NCI-H2171 (cell line): ENCODE measurements around the gene PRM3.

Experiments
- DNase-seq: peaks from one replicate; lab custom pipeline; 2025; lab: John Stamatoyannopoulos, UW

PRM3 gene

DNA sequence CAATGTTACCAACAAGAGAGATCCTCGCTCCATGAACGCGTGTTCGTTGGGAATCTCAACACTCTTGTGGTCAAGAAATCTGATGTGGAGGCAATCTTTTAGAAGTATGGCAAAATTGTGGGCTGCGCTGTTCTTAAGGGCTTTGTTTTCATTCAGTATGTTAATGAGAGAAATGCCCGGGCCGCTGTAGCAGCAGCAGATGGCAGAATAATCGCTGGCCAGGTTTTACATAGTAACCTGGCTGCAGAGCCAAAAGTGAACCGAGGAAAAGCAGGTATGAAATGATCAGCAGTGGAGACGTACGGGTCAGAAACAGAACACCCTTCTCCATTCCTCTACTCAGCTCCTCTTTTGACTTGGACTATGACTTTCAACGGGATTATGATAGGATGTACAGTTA lies 30.8 kb downstream of the PRM3 start:
- DNase-seq, result peak; percentile 62

DNA sequence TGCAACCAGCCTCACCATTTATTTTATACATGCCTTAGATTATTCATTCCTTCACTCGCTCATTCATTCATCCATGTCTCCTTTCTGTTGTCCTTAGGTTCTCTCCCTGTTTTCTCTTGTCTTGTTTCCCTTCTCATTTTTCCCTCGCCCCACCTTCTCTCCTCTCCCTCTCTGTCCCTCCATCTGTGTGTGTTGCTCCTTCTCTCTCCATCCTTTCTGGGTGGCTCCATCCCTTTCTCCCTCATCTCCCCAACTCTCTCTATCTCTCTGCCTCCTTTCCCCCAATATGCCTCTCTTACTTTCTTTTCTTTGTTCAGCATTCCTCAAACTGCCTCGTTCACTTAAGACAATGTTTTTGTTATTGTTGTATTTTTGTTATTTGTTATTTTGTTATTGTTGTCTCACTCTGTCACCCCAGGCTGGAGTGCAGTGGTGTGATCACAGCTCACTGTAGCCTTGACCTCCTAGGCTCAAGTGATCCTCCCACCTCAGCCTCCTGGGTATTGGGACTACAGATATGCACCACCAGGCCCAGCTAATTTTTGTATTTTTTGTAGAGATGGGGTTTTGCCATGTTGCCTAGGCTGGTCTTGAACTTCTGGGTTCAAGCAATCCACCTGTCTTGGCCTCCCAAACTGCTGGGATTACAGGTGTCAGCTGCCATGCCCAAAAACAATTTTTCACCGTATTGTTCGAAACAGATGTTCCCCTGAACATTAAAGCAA lies 31.8 kb downstream of the PRM3 start:
- DNase-seq, result no peak

GRCh38 chr16:11240636-11241473 lies 32.6 kb downstream of the PRM3 start:
- no peak for DNase-seq

DNA sequence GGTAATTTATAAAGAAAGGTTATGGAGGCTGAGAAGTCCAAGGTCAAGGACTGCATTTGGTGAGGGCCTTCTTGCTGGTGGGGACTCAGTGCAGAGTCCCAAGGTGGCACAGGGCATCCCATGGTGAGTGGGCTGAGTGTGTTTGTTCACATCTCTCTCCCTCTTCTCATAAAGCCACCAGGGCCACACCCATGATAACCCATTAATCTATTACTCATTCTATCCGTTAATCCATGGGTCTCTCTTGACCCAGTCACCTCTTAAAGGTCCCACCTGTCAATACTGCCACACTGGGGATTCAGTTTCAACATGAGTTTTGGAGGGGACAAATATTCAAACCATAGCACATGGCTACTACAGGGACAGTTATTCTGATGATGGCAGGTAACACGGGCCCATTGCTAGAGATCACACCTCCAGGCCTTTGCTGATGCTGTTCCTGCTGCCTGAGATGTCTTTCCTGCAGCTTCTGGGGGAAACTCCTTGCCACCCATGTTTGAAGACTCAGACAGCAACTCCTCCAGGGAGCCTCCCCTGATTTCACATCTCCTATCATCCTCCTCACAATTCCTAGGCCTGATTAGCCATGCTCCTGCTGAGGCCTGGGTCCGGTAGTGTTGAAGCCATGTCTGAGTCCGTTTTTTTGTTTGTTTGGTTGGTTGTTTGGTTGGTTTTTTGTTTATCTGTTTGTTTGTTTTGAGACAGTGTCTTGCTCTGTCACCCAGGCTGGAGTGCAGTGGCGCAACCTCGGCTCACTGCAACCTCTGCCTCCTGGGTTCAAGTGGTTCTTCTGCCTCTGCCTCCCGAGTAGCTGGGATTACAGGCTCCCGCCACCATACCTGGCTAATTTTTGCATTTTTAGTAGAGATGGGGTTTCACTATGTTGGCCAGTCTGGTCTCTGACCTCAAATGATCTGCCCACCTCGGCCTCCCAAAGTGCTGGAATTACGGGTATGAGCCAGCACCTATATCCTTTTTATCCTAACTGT lies 33.5 kb downstream of the PRM3 start:
- no peak for DNase-seq

DNA sequence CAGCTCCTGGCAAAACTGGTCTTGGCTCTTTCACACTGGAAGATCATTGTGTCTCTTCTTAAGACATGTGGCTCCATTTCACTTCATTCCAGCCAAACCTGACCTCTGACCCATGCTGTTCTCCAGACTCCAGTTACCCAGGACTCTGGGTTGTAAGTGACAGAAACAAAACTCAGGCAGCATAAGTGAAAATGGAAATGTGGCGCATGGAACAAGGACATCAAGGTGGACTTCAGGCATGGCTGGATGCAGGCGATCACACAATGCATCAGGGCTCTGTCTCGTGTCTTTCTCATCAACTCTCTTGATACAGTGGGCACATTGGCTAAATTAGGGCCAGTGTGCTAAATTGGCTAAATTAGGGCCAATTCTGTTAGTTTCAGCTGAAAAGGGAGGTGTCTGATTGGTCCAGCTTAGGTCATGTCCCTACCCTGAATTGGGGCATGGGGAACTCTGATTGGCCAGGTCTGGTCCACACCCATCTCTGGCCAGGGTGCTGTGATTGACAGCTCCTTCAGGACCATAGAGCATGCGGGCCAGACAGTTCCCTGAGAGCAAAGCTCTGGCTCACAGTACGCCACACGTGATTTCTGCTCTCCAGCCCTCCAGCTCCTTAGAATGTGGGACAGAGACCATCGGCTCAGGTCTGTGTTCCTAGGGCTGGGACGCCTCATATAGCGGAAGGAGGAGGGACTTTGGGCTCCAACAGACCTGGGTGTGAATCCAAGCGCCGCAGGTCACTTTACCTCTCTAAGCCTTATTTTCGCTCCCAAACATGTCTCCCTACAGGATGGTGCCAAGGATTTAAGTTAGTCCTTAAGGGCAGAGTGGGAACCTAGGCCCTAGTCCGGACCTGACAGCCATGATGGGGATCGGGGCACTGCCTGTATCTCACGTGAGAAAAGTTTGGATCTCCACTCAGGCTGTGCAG lies 34.9 kb downstream of the PRM3 start:
- no peak for DNase-seq

DNA sequence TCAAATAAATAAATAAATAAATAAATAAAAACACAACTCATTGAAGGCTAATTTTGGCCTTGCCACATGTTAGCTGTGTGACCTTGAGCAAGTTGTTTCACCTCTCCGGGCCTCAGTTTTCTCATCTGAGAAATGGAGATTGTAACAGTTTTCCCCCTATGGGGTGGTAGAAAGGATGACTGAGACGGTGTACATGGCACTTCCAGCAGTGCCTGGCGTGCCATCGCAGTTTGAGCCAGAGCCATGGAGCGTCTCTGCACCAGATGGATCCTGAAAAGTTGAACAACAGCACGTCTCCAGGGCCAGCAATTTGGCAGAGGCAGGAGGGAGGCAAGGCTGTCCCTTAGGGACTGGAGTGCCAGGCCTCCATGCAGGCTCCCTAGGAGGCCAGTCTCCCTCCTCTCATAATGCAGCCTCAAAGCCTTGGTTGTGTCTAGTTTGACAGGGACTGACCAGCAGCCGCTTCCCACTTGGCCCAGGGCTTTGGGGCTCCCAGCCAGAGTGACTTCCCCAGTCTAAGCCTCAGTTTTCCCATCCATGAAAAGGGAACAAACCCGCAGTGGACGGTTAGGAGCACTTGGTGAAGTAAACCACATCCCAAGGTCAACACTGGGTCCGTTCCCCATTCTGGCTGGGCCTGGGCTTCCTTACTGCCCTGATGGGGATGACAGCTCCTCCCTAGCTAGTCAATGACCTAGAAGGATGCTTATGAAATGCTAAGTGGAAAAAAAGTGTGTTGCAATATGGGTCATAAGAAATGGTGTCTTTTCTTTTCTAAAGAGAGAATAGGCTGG lies 36.8 kb downstream of the PRM3 start:
- DNase-seq, result peak; percentile 61

- DNase-seq, result no peak
These were observed 37.8 kb downstream of the PRM3 start for GRCh38 chr16:11235703-11235991.

- no peak for DNase-seq
These were observed 38.3 kb downstream of the PRM3 start for GRCh38 chr16:11234884-11235702.

GRCh38 chr16:11233727-11234376 lies 39.6 kb downstream of the PRM3 start:
- no peak for DNase-seq

DNA sequence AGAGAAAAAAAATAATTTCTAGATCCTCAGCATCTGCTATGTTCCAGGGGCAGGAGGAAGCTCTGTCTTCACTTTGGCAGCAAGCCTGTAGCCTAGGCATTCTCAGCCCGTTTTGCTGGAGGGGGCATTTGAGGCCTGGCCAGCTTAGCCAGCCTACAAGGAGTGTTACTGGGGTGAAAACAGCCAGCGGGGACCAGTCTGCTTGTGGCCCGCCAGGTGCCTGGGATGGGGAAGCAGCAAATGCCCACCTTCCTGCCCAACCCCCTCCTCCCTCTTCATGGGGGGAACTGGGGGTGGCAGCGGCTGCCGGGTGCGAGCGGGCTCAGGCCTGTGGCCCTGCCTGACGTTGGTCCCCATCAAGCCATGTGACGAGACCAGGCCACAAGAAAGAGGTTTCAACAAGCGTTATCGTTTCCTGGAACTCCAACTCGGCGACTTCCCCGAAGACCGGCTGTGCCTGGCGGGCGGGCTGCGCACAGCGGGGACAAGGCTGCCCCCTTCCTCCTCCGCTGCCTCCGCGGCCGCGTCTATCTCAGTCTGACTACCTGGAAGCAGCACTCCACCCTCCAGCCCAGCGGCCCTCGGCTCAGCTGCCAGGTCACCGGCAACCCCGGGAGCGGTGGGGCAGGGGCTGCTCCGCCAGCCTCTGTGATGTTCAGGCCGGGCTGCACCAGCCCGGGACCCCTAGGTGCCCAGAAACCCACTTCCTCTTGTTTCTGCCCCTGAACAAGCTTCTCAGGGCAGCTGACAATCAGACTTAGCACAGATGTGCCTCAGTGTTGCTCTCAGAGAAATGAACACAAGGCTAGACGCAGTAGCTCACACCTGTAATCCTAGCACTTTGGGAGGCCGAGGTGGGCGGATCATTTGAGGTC lies 40.3 kb downstream of the PRM3 start:
- DNase-seq, result no peak

- no peak for DNase-seq
These were observed 41.1 kb downstream of the PRM3 start for GRCh38 chr16:11232302-11232851.

DNA sequence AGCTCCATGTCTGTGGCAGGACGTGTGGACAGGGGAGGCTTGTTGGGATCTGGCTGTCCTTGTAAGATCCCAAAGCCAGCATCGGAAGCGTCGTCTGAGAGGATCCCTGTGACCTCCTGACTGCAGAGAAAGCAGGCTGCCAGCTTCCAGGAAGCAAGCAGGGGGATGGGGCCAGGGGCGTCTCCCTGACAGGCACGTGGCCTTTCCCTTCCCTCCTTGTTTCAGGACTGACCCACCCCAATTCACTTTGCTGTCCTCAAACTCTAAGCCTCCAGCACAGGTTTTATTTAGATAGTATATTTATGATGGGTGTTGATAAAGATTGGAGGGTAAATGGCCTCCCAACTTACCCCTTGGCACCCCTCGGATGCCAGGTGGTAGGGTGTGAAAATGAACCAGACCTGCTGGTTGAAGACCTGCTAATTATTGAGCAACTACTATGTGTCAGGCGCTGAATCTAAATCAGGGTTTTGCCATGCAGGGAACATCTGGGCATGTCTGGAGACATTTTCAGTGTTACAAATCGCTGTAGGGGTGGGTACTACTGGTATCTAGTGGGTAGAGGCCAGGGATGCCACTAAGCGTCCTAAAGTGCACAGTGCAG lies 42.0 kb downstream of the PRM3 start:
- DNase-seq, result no peak

GRCh38 chr16:11229906-11230305 lies 43.5 kb downstream of the PRM3 start:
- no peak for DNase-seq

GRCh38 chr16:11229432-11229831 lies 44.0 kb downstream of the PRM3 start:
- DNase-seq, result no peak

GRCh38 chr16:11225677-11226549 lies 47.5 kb downstream of the PRM3 start:
- DNase-seq, result no peak
